RWPE2 (cell line): ENCODE measurements around the gene TMEM54.
"Not testable (repeated sequence)": the region's sequence is repeated elsewhere in the genome, so short reads cannot be mapped to it uniquely, and the experiment has no call there.

Experiments used
- ATAC-seq: fragments of 200-7000 bp; cut with Tn5 transposase; 3 replicates; pipeline ENCODE4 v1.9.1; 2021; ENCODE audit warnings: low read depth
- DNase-seq: peaks from one replicate; pipeline ENCODE4 v3.0.0-alpha.2; 2020; ENCODE audit warnings: low spot score
- H3K27ac ChIP-seq: fragments of 450-650 bp; 2 replicates; pipeline ENCODE4 v1.5.1; 2017; ENCODE audit warnings: mild to moderate bottlenecking; ENCODE audit not compliant: poor library complexity, severe bottlenecking
- H3K27me3 ChIP-seq: fragments of 250-450 bp; sonication (Bioruptor Pico); 2 replicates; pipeline ENCODE4 v1.5.1; 2021; ENCODE audit warnings: mild to moderate bottlenecking, moderate library complexity; ENCODE audit not compliant: insufficient read depth, poor library complexity, severe bottlenecking
- H3K36me3 ChIP-seq: fragments of 250-450 bp; sonication (Bioruptor Pico); 2 replicates; pipeline ENCODE4 v1.5.1; 2020; ENCODE audit warnings: low read depth, mild to moderate bottlenecking, moderate library complexity
- H3K4me1 ChIP-seq: fragments of 250-450 bp; sonication (Bioruptor Pico); 2 replicates; pipeline ENCODE4 v1.5.1; 2021; ENCODE audit warnings: mild to moderate bottlenecking, moderate library complexity; ENCODE audit not compliant: insufficient read depth, poor library complexity, severe bottlenecking
- H3K4me3 ChIP-seq: fragments of 250-450 bp; sonication (Bioruptor Pico); 2 replicates; pipeline ENCODE4 v1.5.1; 2021; ENCODE audit warnings: mild to moderate bottlenecking, moderate library complexity; ENCODE audit not compliant: severe bottlenecking
- H3K9me3 ChIP-seq: fragments of 250-450 bp; sonication (Bioruptor Pico); 2 replicates; pipeline ENCODE4 v1.5.1; 2021; ENCODE audit warnings: mild to moderate bottlenecking, moderate library complexity; ENCODE audit not compliant: severe bottlenecking
- CTCF ChIP-seq: fragments of 450-650 bp; IDR thresholded peaks from one replicate; pipeline ENCODE4 v1.5.1; 2017; ENCODE audit warnings: mild to moderate bottlenecking, moderate library complexity; ENCODE audit not compliant: poor library complexity, severe bottlenecking

TMEM54 gene

GRCh38 chr1:32915766-32916706, 14.8 kb upstream of the TMEM54 start:
- ATAC-seq (no peak), DNase-seq (no peak)

GRCh38 chr1:32910319-32910718, 9.1 kb upstream of the TMEM54 start:
- Histone ChIP-seq H3K27ac (no peak overlapping the region), H3K4me3 (no peak overlapping the region), H3K36me3 (no peaks in the 10 kb centered on the region), H3K4me1 (no peaks in the 10 kb centered on the region), H3K9me3 (no peaks in the 10 kb centered on the region), H3K27me3 (no peaks in the 10 kb centered on the region)
- DNase-seq (no peak), ATAC-seq (no peak)
- no peak for TF ChIP-seq CTCF

More at GRCh38 chr1:32915766-32916706, 14.8 kb upstream of the TMEM54 start:
- no peaks in the 10 kb centered on the region for H3K9me3 ChIP-seq
- no peak overlapping the region for H3K4me3 ChIP-seq
- no peak for TF ChIP-seq CTCF
- no peak overlapping the region for H3K27ac ChIP-seq
- H3K36me3 ChIP-seq: no peaks in the 10 kb centered on the region
- no peaks in the 10 kb centered on the region for H3K27me3 ChIP-seq
- no peaks in the 10 kb centered on the region for H3K4me1 ChIP-seq

GRCh38 chr1:32907435-32907834, 6.2 kb upstream of the TMEM54 start:
- ATAC-seq (no peak), DNase-seq (no peak)
- Histone ChIP-seq H3K4me1 (no peaks in the 10 kb centered on the region), H3K9me3 (no peaks in the 10 kb centered on the region), H3K27me3 (no peaks in the 10 kb centered on the region), H3K36me3 (no peaks in the 10 kb centered on the region), H3K27ac (no peak overlapping the region), H3K4me3 (no peak overlapping the region)
- TF ChIP-seq CTCF: no peak

- Histone ChIP-seq H3K27ac (no peak overlapping the region), H3K4me1 (no peaks in the 10 kb centered on the region), H3K4me3 (no peak overlapping the region), H3K36me3 (no peaks in the 10 kb centered on the region), H3K9me3 (no peaks in the 10 kb centered on the region), H3K27me3 (no peaks in the 10 kb centered on the region)
- DNase-seq (no peak), ATAC-seq (no peak)
- no peak for TF ChIP-seq CTCF
Observed at GRCh38 chr1:32906654-32907053, 5.5 kb upstream of the TMEM54 start.

- not testable (repeated sequence) for H3K9me3 ChIP-seq, H3K4me1 ChIP-seq, H3K27me3 ChIP-seq, DNase-seq, H3K27ac ChIP-seq, H3K36me3 ChIP-seq, ATAC-seq, H3K4me3 ChIP-seq
Observed at GRCh38 chr1:32905588-32905987, 4.4 kb upstream of the TMEM54 start.
